B cell (primary cell): ENCODE results near the gene SPG7. TPM values are rescaled to one million over a fixed set of nuclear protein-coding genes. Genes with fewer than 3 reads are reported as not detected.

ENCODE experiments used
- ATAC-seq: fragments of 200-7000 bp; cut with Tn5 transposase; one replicate; pipeline ENCODE4 v1.10.0; 2021; ENCODE audit warnings: low read depth, mild to moderate bottlenecking, moderate number of reproducible peaks, moderate library complexity
- CTCF ChIA-PET: fragments of 350-600 bp; sonication (Branson Sonifier 250); formaldehyde crosslinking; loops from one replicate; lab custom pipeline; 2021; ENCODE audit warnings: antibody characterized with exemption, inconsistent platforms; lab: Charles Lee
- POLR2A ChIA-PET: fragments of 350-600 bp; sonication (Branson Sonifier 250); formaldehyde crosslinking; loops from one replicate; lab custom pipeline; 2021; ENCODE audit warnings: antibody characterized with exemption; lab: Charles Lee
- DNase-seq: peaks from one replicate; pipeline ENCODE4 v3.0.0; 2013
- H2AFZ ChIP-seq: 2 replicates; pipeline ENCODE4 v1.6.1; 2012; ENCODE audit warnings: mild to moderate bottlenecking, low read depth, low read length; ENCODE audit not compliant: insufficient read depth, poor library complexity, severe bottlenecking
- H3K27ac ChIP-seq, 2 donors: 1 replicate in 1 of 2; 2 replicates in 1 of 2; pipeline ENCODE4 v1.5.1; 2012 to 2013; ENCODE audit warnings: low read length in 2 of 2, mild to moderate bottlenecking in 2 of 2, moderate library complexity in 1 of 2
- H3K27me3 ChIP-seq, 4 experiments: fragments of 200-600 bp in 1 of 4; sonication (generic) in 1 of 4; replicated peaks in 1 of 4; 1 replicate in 2 of 4; 2 replicates in 2 of 4; pipeline versions ENCODE4 v1.6.1 to v1.7.0; 2013 to 2016; ENCODE audit warnings: low read length in 3 of 4, mild to moderate bottlenecking in 2 of 4, mixed read lengths in 1 of 4, moderate library complexity in 1 of 4; ENCODE audit not compliant: insufficient read depth in 4 of 4, control insufficient read depth in 3 of 4; ENCODE audit errors: control extremely low read depth in 1 of 4
- H3K36me3 ChIP-seq, 2 experiments: replicated peaks in 1 of 2; 1 replicate in 1 of 2; 2 replicates in 1 of 2; pipeline versions ENCODE4 v1.6.1 to v1.7.1; 2013; ENCODE audit warnings: low read length in 1 of 2; ENCODE audit not compliant: insufficient read depth in 2 of 2, control insufficient read depth in 1 of 2; ENCODE audit errors: control extremely low read depth in 1 of 2, extremely low read depth in 1 of 2
- H3K4me1 ChIP-seq, 2 donors: fragments of 200-600 bp in 1 of 2; sonication (generic) in 1 of 2; 1 replicate in 1 of 2; 2 replicates in 1 of 2; pipeline versions ENCODE4 v1.5.1 to v1.6.1; 2013 to 2017; ENCODE audit warnings: low read length in 2 of 2; ENCODE audit not compliant: control insufficient read depth in 2 of 2, insufficient read depth in 2 of 2
- H3K4me2 ChIP-seq: replicated peaks from 2 replicates; pipeline ENCODE3; 2012; ENCODE audit warnings: mild to moderate bottlenecking, low read depth, low read length; ENCODE audit not compliant: poor library complexity, severe bottlenecking
- H3K4me3 ChIP-seq, 5 experiments: fragments of 200-600 bp in 1 of 5; sonication (generic) in 1 of 5; 1 replicate in 3 of 5; 2 replicates in 2 of 5; pipeline versions ENCODE4 v1.5.1 to v1.7.0; 2011 to 2016; ENCODE audit warnings: low read length in 4 of 5, mild to moderate bottlenecking in 4 of 5, low read depth in 2 of 5, control low read depth in 1 of 5, moderate library complexity in 1 of 5; ENCODE audit not compliant: insufficient read depth in 1 of 5; ENCODE audit errors: control extremely low read depth in 1 of 5, extremely low read depth in 1 of 5
- H3K79me2 ChIP-seq: fragments of 200-600 bp; sonication (generic); one replicate; pipeline ENCODE4 v1.6.0; 2016; ENCODE audit warnings: low read length; ENCODE audit not compliant: control insufficient read depth, insufficient read depth
- H3K9ac ChIP-seq: fragments of 200-600 bp; sonication (generic); 2 replicates; pipeline ENCODE4 v1.6.1; 2017; ENCODE audit warnings: mild to moderate bottlenecking, low read length, moderate library complexity
- H3K9me3 ChIP-seq, 3 donors: one replicate each; pipeline versions ENCODE4 v1.6.1 to v1.7.1; 2013; ENCODE audit warnings: low read length in 2 of 3; ENCODE audit not compliant: control insufficient read depth in 2 of 3, insufficient read depth in 1 of 3; ENCODE audit errors: control extremely low read depth in 1 of 3
- H4K20me1 ChIP-seq: 2 replicates; pipeline ENCODE4 v1.6.0; 2012; ENCODE audit warnings: mild to moderate bottlenecking, low read length; ENCODE audit not compliant: insufficient read depth, control insufficient read depth, poor library complexity, severe bottlenecking
- H3K27ac Mint-ChIP-seq: one replicate; pipeline ENCODE4 v1.8.0; 2021; ENCODE audit warnings: mixed read lengths
- H3K27me3 Mint-ChIP-seq: one replicate; pipeline ENCODE4 v1.8.0; 2021; ENCODE audit warnings: mixed read lengths
- H3K4me1 Mint-ChIP-seq: one replicate; pipeline ENCODE4 v1.8.0; 2021; ENCODE audit warnings: mixed read lengths
- H3K4me3 Mint-ChIP-seq: one replicate; pipeline ENCODE4 v1.8.0; 2021; ENCODE audit warnings: mixed read lengths
- H3K9me3 Mint-ChIP-seq: one replicate; pipeline ENCODE4 v1.8.0; 2022; ENCODE audit warnings: mixed read lengths; ENCODE audit not compliant: insufficient read depth
- CTCF ChIP-seq: fragments of 200-600 bp; IDR thresholded peaks from one replicate; pipeline ENCODE4 v1.8.0; 2022; ENCODE audit warnings: antibody characterized with exemption, mild to moderate bottlenecking
- EZH2 ChIP-seq: IDR thresholded peaks from 2 replicates; pipeline ENCODE4 v1.6.1; 2012; ENCODE audit warnings: borderline replicate concordance, low read depth, mild to moderate bottlenecking, moderate library complexity, low read length; ENCODE audit not compliant: insufficient read depth, poor library complexity, severe bottlenecking
- WGBS: methylation state at CpG from one replicate; pipeline ENCODE4 v1.1.5; 2013; ENCODE audit warnings: missing lambda C conversion rate; ENCODE audit not compliant: insufficient coverage; 5-methylcytosine and 5-hydroxymethylcytosine counted together
- intact Hi-C: fragments of 100-400 bp; cut with micrococcal nuclease; formaldehyde crosslinking; loops from one replicate; pipeline ENCODE4 v1.10.0; 2022
- polyA plus RNA-seq: library from polyadenylated mRNA; depleted of rRNA; stranded (reverse); fragments of >200 nt; gene quantifications from 2 replicates; pipeline ENCODE4 v1.2.3, GENCODE V29; 2012
- total RNA-seq, 2 donors: library from RNA; stranded (reverse); fragments of 120-200 nt in 1 of 2; gene quantifications; 1 replicate in 1 of 2; 2 replicates in 1 of 2; pipeline versions ENCODE4 v1.2.3 to v1.2.4, GENCODE V29; 2013 to 2022

Gene SPG7
- total and polyA plus RNA-seq, 2 donors (not counting 1 experiment from before 2014, with no cell fraction given) = 146 to 157 TPM

DNA sequence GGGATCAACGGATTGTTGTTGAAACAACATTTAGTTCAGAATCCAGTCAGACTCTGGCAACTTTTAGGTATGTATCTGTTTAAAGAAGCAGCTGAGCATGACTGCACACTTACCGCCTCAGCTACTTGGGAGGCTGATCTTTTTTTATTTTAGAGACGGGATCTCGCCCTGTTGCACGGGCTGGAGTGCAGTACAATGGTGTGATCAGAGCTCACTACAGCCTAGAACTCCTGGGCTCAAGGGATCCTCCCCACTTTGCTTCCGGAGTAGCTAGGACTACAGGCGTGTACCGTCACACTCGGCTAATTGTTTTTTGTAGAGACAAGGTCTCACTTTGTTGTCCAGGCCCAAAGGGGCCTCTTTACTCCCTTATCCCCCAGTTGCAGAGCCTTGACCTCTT, 2.3 kb downstream of the SPG7 start:
- 98% methylated on average over 6 of the region's 9 CpGs for WGBS
- Histone ChIP-seq H3K27ac (no peak overlapping the region), H3K79me2 (peaks cover 58% of the 10 kb centered on the region), H3K27me3 (no peaks in the 10 kb centered on the region), H3K9me3 (no peaks in the 10 kb centered on the region), H3K9ac (no peak overlapping the region), H2AFZ (no peak overlapping the region), H3K36me3 (peaks cover 10 to 29% of the 10 kb centered on the region in 2 experiments), H4K20me1 (peaks cover 28% of the 10 kb centered on the region), H3K4me2 (no peak overlapping the region), H3K4me1 (peaks cover 28 to 30% of the 10 kb centered on the region in 2 donors), H3K4me3 (no peak overlapping the region)
- ATAC-seq (no peak), DNase-seq (no peak)
- intact Hi-C loops = no loop called here
- Mint-ChIP-seq H3K27me3 (no peaks in the 10 kb centered on the region), H3K4me1 (peaks cover 25% of the 10 kb centered on the region), H3K9me3 (no peaks in the 10 kb centered on the region), H3K4me3 (peak overlapping the region; percentile 41), H3K27ac (no peak overlapping the region)
- POLR2A ChIA-PET = interaction anchor here (0.6 to 0.8 kb wide), 2 partner anchors 22 to 83 kb away, joined by 3 to 4 read pairs; no protein-coding TSS in a partner anchor
- CTCF ChIA-PET = interaction anchor here (0.7 to 3.2 kb wide), 3 partner anchors 9 to 270 kb away, joined by 4 to 17 read pairs (median 5); no protein-coding TSS in a partner anchor
- TF ChIP-seq CTCF (no peak), EZH2 (no peak)

GRCh38 chr16:89511374-89511773, 3.2 kb downstream of the SPG7 start:
- TF ChIP-seq EZH2 = no peak
- H3K4me2 ChIP-seq = no peak overlapping the region
- Mint-ChIP-seq H3K27ac (no peak overlapping the region), H3K4me3 (no peak overlapping the region), H3K27me3 (no peaks in the 10 kb centered on the region), H3K4me1 (peaks cover 16% of the 10 kb centered on the region), H3K9me3 (no peaks in the 10 kb centered on the region)
- no peak overlapping the region for H3K9ac ChIP-seq
- intact Hi-C loops = no loop called here
- ChIA-PET POLR2A (no interaction called here), CTCF (no interaction called here)
- peaks cover 36% of the 10 kb centered on the region for H4K20me1 ChIP-seq
- no peak overlapping the region for H2AFZ ChIP-seq
- ATAC-seq (no peak), DNase-seq (peak; percentile 40)
- whole genome bisulfite sequencing = 16% methylated on average over 5 of the region's 8 CpGs
- peaks cover 10 to 35% of the 10 kb centered on the region in 2 experiments for H3K36me3 ChIP-seq
- peaks cover 19 to 22% of the 10 kb centered on the region in 2 donors for H3K4me1 ChIP-seq
- H3K27ac ChIP-seq = no peak overlapping the region
- H3K27me3 ChIP-seq = no peaks in the 10 kb centered on the region
- H3K79me2 ChIP-seq = peaks cover 63% of the 10 kb centered on the region
- no peaks in the 10 kb centered on the region for H3K9me3 ChIP-seq
- no peak overlapping the region for H3K4me3 ChIP-seq
